GM18507 (cell line): Measurements from ENCODE around the gene NECTIN2.
"Not testable (repeated sequence)": the region's sequence is repeated elsewhere in the genome, so short reads cannot be mapped to it uniquely, and the experiment has no call there.

Source experiments
- DNase-seq: peaks from one replicate; pipeline ENCODE4 v3.0.0; 2011; ENCODE audit warnings: low read depth; ENCODE audit not compliant: insufficient read length; ENCODE audit errors: extremely low spot score
- FAIRE-seq: peaks from 2 replicates; lab custom pipeline; 2011; peaks lifted over from hg19 to GRCh38; lab: Jason Lieb, UNC

NECTIN2 gene

DNA sequence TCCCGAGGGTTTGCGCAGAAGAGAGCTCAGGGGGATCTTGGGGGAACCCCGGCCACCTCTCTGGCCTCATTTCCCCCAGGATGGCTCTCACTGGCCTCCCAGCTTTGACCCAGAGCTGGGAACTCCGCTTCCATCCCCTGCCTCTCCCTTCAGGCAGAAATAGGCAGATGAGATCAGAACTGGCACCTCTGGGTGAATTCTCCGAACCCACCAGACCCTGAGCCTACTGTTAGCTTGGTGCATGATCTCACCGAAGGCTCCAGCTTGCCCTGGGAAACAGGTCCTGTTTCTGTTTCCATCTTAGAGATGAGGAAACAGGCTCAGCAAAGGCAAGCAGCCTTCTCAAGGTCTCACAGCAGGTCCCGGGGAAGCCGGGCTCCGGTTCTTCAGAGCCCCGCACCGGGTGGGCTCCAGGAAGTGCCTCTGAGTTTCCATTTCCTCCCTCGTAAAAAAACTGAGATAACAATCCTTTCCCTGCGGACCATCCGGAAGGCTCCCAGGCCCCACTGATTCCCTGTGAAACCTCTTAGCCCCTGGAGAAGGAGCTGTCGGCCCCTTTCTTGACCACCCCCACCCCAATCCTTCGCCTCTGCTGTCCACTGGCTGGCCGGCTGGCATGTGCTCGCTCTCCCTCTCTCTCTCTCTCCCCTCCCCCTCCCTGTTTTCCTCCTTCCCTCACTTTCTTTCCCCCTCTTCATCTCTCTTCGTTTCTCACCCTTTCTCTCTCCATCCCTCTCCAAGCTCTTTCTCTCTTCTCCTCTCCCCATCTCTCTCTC is 2.1 kb downstream of the NECTIN2 start:
- no peak for FAIRE-seq
- no peak for DNase-seq

DNA sequence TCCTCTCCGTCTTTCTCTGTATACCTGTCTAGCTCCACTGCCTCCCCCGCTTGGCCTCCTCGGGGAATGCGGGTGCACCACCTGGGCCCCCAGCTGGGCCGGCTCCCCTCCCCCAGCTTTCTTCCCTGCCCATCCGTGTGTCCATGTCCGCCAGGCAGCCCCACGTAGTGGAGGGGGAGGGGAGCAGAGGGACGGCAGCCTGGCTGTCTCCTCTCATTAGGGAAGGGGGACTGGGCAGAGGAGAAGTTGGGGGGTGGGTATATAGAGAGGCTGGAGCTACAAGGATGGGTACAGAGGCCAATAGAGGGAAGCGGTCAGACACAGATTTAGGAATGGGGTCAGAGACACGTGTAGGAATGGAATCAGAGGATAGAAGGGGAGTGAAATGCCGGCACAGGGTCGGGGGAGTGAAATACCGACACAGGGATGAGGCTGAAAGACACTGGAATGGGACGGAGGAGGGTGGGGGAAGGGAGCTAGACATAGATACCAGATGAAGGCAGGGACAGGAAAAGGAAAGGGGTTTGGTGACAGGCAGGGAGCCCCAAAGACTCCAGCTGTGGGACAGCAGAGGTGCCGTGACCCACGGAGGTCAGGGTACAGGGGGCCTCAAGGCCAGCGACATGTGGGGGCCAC is 2.8 kb downstream of the NECTIN2 start:
- DNase-seq (no peak), FAIRE-seq (no peak)

- FAIRE-seq (no peak), DNase-seq (no peak)
Observed at GRCh38 chr19:44850641-44851109, 4.6 kb downstream of the NECTIN2 start.

DNA sequence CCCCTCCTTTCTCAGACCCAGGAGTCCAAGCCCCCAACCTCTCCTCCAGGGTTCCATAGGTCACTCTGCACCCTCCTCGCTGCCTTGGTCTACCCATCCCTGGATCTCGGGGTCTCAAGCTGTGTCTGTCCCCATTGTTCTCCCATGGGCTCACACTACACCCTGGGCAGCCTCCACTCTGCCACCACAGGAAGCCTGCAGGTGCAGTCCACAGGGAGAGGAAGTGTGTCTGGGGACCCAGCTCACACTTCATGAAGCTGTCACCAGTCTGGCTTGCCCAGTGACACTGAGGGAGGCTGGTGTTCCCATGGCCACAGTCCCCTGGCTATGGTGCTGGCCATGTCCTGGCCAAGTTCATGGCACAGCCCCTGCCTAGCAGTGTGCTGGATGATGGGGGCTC is 5.3 kb downstream of the NECTIN2 start:
- no peak for FAIRE-seq

DNA sequence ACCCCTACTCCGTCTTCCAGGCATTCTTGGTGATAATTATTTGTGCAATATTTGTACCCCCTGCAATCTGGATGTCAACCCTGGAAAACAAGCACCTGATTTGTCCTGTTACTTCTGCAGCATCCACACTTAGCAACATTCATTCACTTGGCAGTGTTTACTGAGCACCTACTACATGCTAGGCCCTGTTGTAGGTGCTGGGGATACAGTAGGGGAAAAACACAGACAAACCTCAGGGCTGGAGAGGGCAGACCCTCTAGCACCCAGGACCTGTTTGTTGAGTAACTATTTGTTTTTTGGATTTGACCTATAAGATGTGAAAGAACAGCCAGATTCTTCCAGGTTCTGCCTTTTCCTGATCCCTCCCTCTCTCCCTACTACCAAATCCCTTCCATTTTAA is 9.5 kb downstream of the NECTIN2 start:
- no peak for FAIRE-seq
- DNase-seq, result no peak

More for the DNA sequence above, 5.3 kb downstream of the NECTIN2 start:
- DNase-seq, result no peak

GRCh38 chr19:44856421-44857083 is 10.5 kb downstream of the NECTIN2 start:
- no peak for FAIRE-seq
- DNase-seq, result no peak

DNA sequence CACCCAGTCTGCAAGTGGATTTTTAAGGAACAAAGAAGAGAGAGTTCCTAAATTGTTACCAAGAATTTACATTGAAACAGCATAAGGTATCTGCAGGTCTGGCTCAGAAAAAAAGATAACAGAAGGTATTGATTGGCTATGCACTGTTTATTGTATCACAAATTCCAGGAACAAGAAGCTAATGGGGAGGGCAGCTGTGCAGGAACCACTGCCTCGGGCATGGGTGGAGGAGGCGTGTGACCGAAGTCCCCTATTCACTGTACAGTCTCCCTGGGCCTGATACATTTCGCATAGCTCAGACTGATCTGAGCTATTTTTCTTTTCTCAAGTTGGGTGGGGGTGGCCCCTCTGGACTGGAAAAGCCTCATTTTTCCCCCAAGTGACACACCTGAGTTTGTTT is 11.7 kb downstream of the NECTIN2 start:
- FAIRE-seq (no peak), DNase-seq (no peak)

- not testable (repeated sequence) for FAIRE-seq, DNase-seq
Observed at GRCh38 chr19:44861576-44861975, 15.5 kb downstream of the NECTIN2 start.

DNA sequence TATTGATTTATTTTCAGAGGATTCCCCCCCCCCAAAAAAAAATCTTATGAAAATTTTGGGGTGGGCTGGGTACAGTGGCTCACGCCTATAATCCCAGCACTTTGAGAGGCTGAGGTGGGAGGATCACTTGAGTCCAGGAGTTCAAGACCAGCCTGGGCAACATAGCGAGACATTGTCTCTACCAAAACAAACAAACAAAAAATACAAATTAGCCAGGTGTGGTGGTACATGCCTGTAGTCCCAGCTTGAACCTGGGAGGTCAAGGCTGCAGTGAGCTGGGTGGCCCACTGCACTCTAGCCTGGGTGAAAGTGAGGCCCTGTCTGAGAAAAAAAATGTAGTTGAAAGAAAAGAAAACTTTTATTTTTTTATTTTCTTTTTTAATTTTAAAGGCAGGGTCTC is 17.9 kb downstream of the NECTIN2 start:
- no peak for DNase-seq

GRCh38 chr19:44865196-44865767 is 19.2 kb downstream of the NECTIN2 start:
- no peak for FAIRE-seq
- DNase-seq, result no peak

More for the DNA sequence above, 17.9 kb downstream of the NECTIN2 start:
- no peak for FAIRE-seq

GRCh38 chr19:44866664-44867063 is 20.6 kb downstream of the NECTIN2 start:
- FAIRE-seq (no peak), DNase-seq (no peak)

GRCh38 chr19:44867578-44867977 is 21.5 kb downstream of the NECTIN2 start:
- no peak for FAIRE-seq
- no peak for DNase-seq

GRCh38 chr19:44869733-44870470 is 23.8 kb downstream of the NECTIN2 start:
- no peak for FAIRE-seq
- DNase-seq, result no peak

- DNase-seq, result no peak
- no peak for FAIRE-seq
Observed at GRCh38 chr19:44871809-44872208, 25.7 kb downstream of the NECTIN2 start.

GRCh38 chr19:44872661-44873060 is 26.6 kb downstream of the NECTIN2 start:
- DNase-seq, result no peak
- FAIRE-seq, result no peak

GRCh38 chr19:44874317-44874716 is 28.2 kb downstream of the NECTIN2 start:
- DNase-seq (no peak), FAIRE-seq (no peak)

- DNase-seq, result no peak
- no peak for FAIRE-seq
Observed at GRCh38 chr19:44875666-44876451, 29.8 kb downstream of the NECTIN2 start.

GRCh38 chr19:44876930-44877535 is 30.9 kb downstream of the NECTIN2 start:
- FAIRE-seq (no peak), DNase-seq (no peak)
